Right lobe of liver (tissue), 4 donors: ENCODE measurements around the gene ZNF3.

Source experiments
- POLR2A ChIP-seq: fragments of 450-650 bp; IDR thresholded peaks from one replicate; pipeline ENCODE4 v1.6.1; 2017; ENCODE audit warnings: antibody characterized with exemption, mild to moderate bottlenecking
- TF ChIP-seq, protein P1 (sequence below), 4 donors: fragments of 200-600 bp in 3 of 4; fragments of 450-650 bp in 1 of 4; IDR thresholded peaks; one replicate each; pipeline versions ENCODE4 v1.5.1 to v1.8.0; 2016 to 2022; ENCODE audit warnings: antibody characterized with exemption in 4 of 4, mild to moderate bottlenecking in 2 of 4
- donor health status: DM: no; HTN: no; CAD: no.
- donor health status: DM: no; HTN: no; CAD: no.
- donor health status: DM: no; HTN: yes; CAD: no.

- TF ChIP-seq, protein P1, sequence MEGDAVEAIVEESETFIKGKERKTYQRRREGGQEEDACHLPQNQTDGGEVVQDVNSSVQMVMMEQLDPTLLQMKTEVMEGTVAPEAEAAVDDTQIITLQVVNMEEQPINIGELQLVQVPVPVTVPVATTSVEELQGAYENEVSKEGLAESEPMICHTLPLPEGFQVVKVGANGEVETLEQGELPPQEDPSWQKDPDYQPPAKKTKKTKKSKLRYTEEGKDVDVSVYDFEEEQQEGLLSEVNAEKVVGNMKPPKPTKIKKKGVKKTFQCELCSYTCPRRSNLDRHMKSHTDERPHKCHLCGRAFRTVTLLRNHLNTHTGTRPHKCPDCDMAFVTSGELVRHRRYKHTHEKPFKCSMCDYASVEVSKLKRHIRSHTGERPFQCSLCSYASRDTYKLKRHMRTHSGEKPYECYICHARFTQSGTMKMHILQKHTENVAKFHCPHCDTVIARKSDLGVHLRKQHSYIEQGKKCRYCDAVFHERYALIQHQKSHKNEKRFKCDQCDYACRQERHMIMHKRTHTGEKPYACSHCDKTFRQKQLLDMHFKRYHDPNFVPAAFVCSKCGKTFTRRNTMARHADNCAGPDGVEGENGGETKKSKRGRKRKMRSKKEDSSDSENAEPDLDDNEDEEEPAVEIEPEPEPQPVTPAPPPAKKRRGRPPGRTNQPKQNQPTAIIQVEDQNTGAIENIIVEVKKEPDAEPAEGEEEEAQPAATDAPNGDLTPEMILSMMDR (IDR thresholded peaks at IDR 0.05): no peak
- no peak for TF ChIP-seq POLR2A
Observed at GRCh38 chr7:100091411-100092181, 10.1 kb upstream of the ZNF3 start.
